Endothelial cell of umbilical vein (primary cell): ENCODE measurements around the gene CSF3. TPM values are rescaled to one million over a fixed set of nuclear protein-coding genes. Genes with fewer than 3 reads are reported as not detected.

Experiments
- BruUV-seq: library from RNA; stranded (reverse); fragments of 400-500 nt; replicated peaks from 2 replicates; lab custom pipeline; 2021; lab: Mats Ljungman, UMichigan
- CTCF ChIA-PET: fragments of 300-600, 350-600 bp; sonication (Branson Sonifier 250); formaldehyde crosslinking; loops from one replicate; lab custom pipeline; 2021; ENCODE audit warnings: antibody characterized with exemption, inconsistent platforms; lab: Charles Lee
- POLR2A ChIA-PET: fragments of 300-600, 350-600 bp; sonication (Branson Sonifier 250); formaldehyde crosslinking; loops from one replicate; lab custom pipeline; 2021; ENCODE audit warnings: antibody characterized with exemption, inconsistent platforms; lab: Charles Lee
- DNase-seq: peaks from one replicate; pipeline ENCODE4 v3.0.0-alpha.2; 2011; ENCODE audit warnings: low read depth, low spot score
- FAIRE-seq: peaks from 2 replicates; lab custom pipeline; 2011; peaks lifted over from hg19 to GRCh38; lab: Jason Lieb, UNC
- H2AFZ ChIP-seq: 2 replicates; pipeline ENCODE4 v1.6.0; 2012; ENCODE audit warnings: low read depth, low read length, control low read depth, inconsistent platforms
- H3K27ac ChIP-seq: 2 replicates; pipeline ENCODE4 v1.5.1; 2011; ENCODE audit warnings: low read depth, mild to moderate bottlenecking, control low read depth, low read length, moderate library complexity; ENCODE audit not compliant: insufficient read depth
- H3K27me3 ChIP-seq, 2 experiments: 2 replicates each; pipeline versions ENCODE4 v1.6.0 to v1.6.1; 2011; ENCODE audit warnings: low read length in 2 of 2, mixed read lengths in 1 of 2; ENCODE audit not compliant: control insufficient read depth in 2 of 2, insufficient read depth in 2 of 2
- H3K36me3 ChIP-seq, 2 experiments: 2 replicates in 1 of 2; 3 replicates in 1 of 2; pipeline ENCODE4 v1.5.1; 2011; ENCODE audit warnings: low read length in 2 of 2, mild to moderate bottlenecking in 1 of 2, moderate library complexity in 1 of 2; ENCODE audit not compliant: control insufficient read depth in 2 of 2, insufficient read depth in 2 of 2; ENCODE audit errors: extremely low read depth in 1 of 2
- H3K4me1 ChIP-seq: 3 replicates; pipeline ENCODE4 v1.5.1; 2011; ENCODE audit warnings: mild to moderate bottlenecking, low read length; ENCODE audit not compliant: control insufficient read depth, insufficient read depth; ENCODE audit errors: extremely low read depth
- H3K4me2 ChIP-seq: 2 replicates; pipeline ENCODE4 v1.6.1; 2011; ENCODE audit warnings: low read length, control low read depth, mixed read lengths; ENCODE audit not compliant: insufficient read depth
- H3K4me3 ChIP-seq, 3 experiments: fragments of 200-600 bp in 1 of 3; sonication (generic), shearing (Covaris generic) in 1 of 3; replicated peaks in 1 of 3; 2 replicates each; pipeline ENCODE4 v1.5.1; 2011 to 2016; ENCODE audit warnings: control low read depth in 3 of 3, low read length in 3 of 3, mild to moderate bottlenecking in 2 of 3, inconsistent platforms in 1 of 3, low read depth in 1 of 3, moderate library complexity in 1 of 3; ENCODE audit not compliant: insufficient read depth in 1 of 3
- H3K79me2 ChIP-seq: 2 replicates; pipeline ENCODE4 v1.6.0; 2012; ENCODE audit warnings: low read length, inconsistent platforms; ENCODE audit not compliant: control insufficient read depth, insufficient read depth
- H3K9ac ChIP-seq: replicated peaks from 2 replicates; pipeline ENCODE3; 2011; ENCODE audit warnings: low read length, control low read depth; ENCODE audit not compliant: insufficient read depth; ENCODE audit errors: extremely low read depth
- H3K9me1 ChIP-seq: replicated peaks from 3 replicates; pipeline ENCODE4 v1.6.0; 2011; ENCODE audit warnings: mild to moderate bottlenecking, low read length; ENCODE audit not compliant: control insufficient read depth, insufficient read depth; ENCODE audit errors: extremely low read depth
- H3K9me3 ChIP-seq: replicated peaks from 2 replicates; pipeline ENCODE4 v1.5.1; 2012; ENCODE audit warnings: low read length, inconsistent platforms; ENCODE audit not compliant: control insufficient read depth, insufficient read depth
- H4K20me1 ChIP-seq: replicated peaks from 2 replicates; pipeline ENCODE3; 2011; ENCODE audit warnings: mild to moderate bottlenecking, low read length; ENCODE audit not compliant: control insufficient read depth, insufficient read depth; ENCODE audit errors: extremely low read depth
- EZH2 ChIP-seq: IDR thresholded peaks from 2 replicates; pipeline ENCODE4 v1.6.1; 2012; ENCODE audit warnings: borderline replicate concordance, low read depth, mild to moderate bottlenecking, moderate library complexity, low read length, inconsistent platforms; ENCODE audit not compliant: severe bottlenecking
- FOS ChIP-seq: IDR thresholded peaks from 2 replicates; pipeline ENCODE4 v1.6.1; 2011; ENCODE audit warnings: mild to moderate bottlenecking, low read length, moderate library complexity, borderline replicate concordance; ENCODE audit not compliant: insufficient read depth
- GATA2 ChIP-seq: IDR thresholded peaks from 2 replicates; pipeline ENCODE4 v1.7.0; 2011; ENCODE audit warnings: low read depth, mild to moderate bottlenecking, moderate library complexity, mixed read lengths, low read length; ENCODE audit not compliant: insufficient read length, insufficient read depth
- JUN ChIP-seq: IDR thresholded peaks from 2 replicates; pipeline ENCODE4 v1.6.1; 2011; ENCODE audit warnings: borderline replicate concordance, low read depth; ENCODE audit not compliant: insufficient read length, insufficient read depth
- MYC ChIP-seq: IDR thresholded peaks from one replicate; pipeline ENCODE4 v1.6.1; 2011; ENCODE audit warnings: mild to moderate bottlenecking, low read depth, low read length
- POLR2A ChIP-seq: IDR thresholded peaks from 2 replicates; pipeline ENCODE4 v1.6.1; 2012; ENCODE audit warnings: low read depth, mild to moderate bottlenecking, control low read depth, low read length
- POLR2AphosphoS5 ChIP-seq: IDR thresholded peaks from 2 replicates; pipeline ENCODE4 v1.6.1; 2012; ENCODE audit warnings: low read depth, mild to moderate bottlenecking, control low read depth, low read length, moderate library complexity; ENCODE audit not compliant: insufficient read depth
- dilution Hi-C: fragments of 300-500 bp; cut with MboI; formaldehyde crosslinking; loops from one replicate; pipeline ENCODE4 v1.15.0; 2019; ENCODE audit warnings: low sequenced_read_pairs; ENCODE audit not compliant: extremely low pct_ligation_motif_present
- intact Hi-C: fragments of 100-400 bp; cut with micrococcal nuclease; formaldehyde crosslinking; loops from one replicate; pipeline ENCODE4 v1.10.0; 2022
- polyA plus RNA-seq, 4 experiments: library from polyadenylated mRNA; depleted of rRNA in 3 of 4; stranded (reverse) in 3 of 4; unstranded in 1 of 4; fragments of >200 nt; gene quantifications; 2 replicates each; pipeline versions ENCODE4 v1.2.1 to v1.2.3, GENCODE V29; 2011 to 2012; ENCODE audit warnings: missing spikeins in 1 of 4
- total RNA-seq: library from RNA; stranded (reverse); gene quantifications from 2 replicates; pipeline ENCODE4 v1.2.3, GENCODE V29; 2021
- TF ChIP-seq, protein P1 (sequence below), 2 donors: IDR thresholded peaks; 1 replicate in 1 of 2; 2 replicates in 1 of 2; pipeline ENCODE4 v1.5.1; 2011; ENCODE audit warnings: low read length in 2 of 2, mild to moderate bottlenecking in 2 of 2, moderate library complexity in 2 of 2, control low read depth in 1 of 2, inconsistent platforms in 1 of 2, low read depth in 1 of 2; ENCODE audit not compliant: insufficient read depth in 1 of 2; ENCODE audit errors: extremely low read depth in 1 of 2
- TF ChIP-seq, protein P2 (sequence below): IDR thresholded peaks from 2 replicates; pipeline ENCODE4 v1.6.1; 2011; ENCODE audit not compliant: insufficient read depth, insufficient read length

The CSF3 gene
- total and polyA plus RNA-seq, 2 donors (not counting 3 experiments of a cell fraction or from before 2014, with no cell fraction given), result 1.0 to 2.9 TPM

DNA sequence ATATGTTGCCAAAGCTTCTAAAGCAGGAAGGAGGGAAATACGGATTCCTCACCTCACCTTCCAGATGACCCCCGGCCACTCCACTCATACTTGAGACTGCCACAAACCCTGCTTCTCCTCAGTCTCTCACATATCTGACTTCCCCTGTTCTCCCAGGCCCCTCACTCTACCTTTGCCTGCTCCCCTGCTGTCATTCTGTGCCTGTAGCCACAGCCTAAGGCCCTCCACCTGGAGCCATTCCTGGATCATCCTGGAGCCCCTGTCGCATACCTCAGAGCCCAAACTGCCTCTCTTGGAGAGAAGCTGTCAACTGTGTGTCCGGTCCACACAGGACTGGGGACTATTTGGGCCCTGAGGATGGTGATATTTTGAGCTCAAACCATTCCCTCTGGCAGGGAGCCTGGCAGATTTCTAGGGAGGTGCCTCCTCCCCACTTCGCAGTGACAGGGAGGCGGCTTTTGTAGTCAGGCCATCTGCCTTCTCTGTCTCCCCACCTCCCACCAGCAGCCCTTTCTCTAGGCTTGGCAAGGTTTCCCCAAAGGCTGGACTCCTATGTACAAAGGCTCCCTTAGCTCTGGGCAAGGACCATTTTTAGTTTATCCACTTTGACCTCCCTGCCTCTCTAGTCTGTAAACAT lies 41.3 kb downstream of the CSF3 start:
- H3K4me1 ChIP-seq, result peaks cover 6% of the 10 kb centered on the region
- CTCF ChIA-PET, result interaction anchor here (0.9 to 5.0 kb wide), 3 partner anchors 19 to 56 kb away, joined by 3 to 34 read pairs (median 3); no protein-coding TSS in a partner anchor
- H3K4me3 ChIP-seq, result no peak overlapping the region
- no peaks in the 10 kb centered on the region for H3K9me3 ChIP-seq
- DNase-seq, result no peak
- TF ChIP-seq FOS (no peak), JUN (no peak), EZH2 (no peak), POLR2A (no peak), POLR2AphosphoS5 (no peak), GATA2 (no peak), MYC (no peak)
- TF ChIP-seq, protein P1, sequence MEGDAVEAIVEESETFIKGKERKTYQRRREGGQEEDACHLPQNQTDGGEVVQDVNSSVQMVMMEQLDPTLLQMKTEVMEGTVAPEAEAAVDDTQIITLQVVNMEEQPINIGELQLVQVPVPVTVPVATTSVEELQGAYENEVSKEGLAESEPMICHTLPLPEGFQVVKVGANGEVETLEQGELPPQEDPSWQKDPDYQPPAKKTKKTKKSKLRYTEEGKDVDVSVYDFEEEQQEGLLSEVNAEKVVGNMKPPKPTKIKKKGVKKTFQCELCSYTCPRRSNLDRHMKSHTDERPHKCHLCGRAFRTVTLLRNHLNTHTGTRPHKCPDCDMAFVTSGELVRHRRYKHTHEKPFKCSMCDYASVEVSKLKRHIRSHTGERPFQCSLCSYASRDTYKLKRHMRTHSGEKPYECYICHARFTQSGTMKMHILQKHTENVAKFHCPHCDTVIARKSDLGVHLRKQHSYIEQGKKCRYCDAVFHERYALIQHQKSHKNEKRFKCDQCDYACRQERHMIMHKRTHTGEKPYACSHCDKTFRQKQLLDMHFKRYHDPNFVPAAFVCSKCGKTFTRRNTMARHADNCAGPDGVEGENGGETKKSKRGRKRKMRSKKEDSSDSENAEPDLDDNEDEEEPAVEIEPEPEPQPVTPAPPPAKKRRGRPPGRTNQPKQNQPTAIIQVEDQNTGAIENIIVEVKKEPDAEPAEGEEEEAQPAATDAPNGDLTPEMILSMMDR (IDR thresholded peaks at IDR 0.05; ENCODE audit: extremely low read depth in 1 of 2, insufficient read depth in 1 of 2, low read depth in 1 of 2, low read length in 2 of 2), result no peak
- TF ChIP-seq, protein P2, sequence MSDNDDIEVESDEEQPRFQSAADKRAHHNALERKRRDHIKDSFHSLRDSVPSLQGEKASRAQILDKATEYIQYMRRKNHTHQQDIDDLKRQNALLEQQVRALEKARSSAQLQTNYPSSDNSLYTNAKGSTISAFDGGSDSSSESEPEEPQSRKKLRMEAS, result no peak
- intact Hi-C loops (no loop called here), dilution Hi-C loops (no loop called here)
- BruUV-seq, result no TSS peak
- peaks cover 0 to 4% of the 10 kb centered on the region in 2 experiments for H3K36me3 ChIP-seq
- no peak overlapping the region for H3K27ac ChIP-seq
- FAIRE-seq, result no peak
- H3K27me3 ChIP-seq, result no peaks in the 10 kb centered on the region
- H3K9ac ChIP-seq, result no peak overlapping the region
- POLR2A ChIA-PET, result no interaction called here
- no peaks in the 10 kb centered on the region for H3K9me1 ChIP-seq
- no peak overlapping the region for H2AFZ ChIP-seq
- H3K4me2 ChIP-seq, result no peak overlapping the region
- H4K20me1 ChIP-seq, result no peaks in the 10 kb centered on the region
- H3K79me2 ChIP-seq, result peaks cover 2% of the 10 kb centered on the region
